Nucleus accumbens (tissue), 56 donors: ENCODE results near the gene LY86.

Experiments used
- DNase-seq, 56 donors: peaks; one replicate each; lab custom pipeline; 2025; lab: John Stamatoyannopoulos, UW

LY86 gene

DNA sequence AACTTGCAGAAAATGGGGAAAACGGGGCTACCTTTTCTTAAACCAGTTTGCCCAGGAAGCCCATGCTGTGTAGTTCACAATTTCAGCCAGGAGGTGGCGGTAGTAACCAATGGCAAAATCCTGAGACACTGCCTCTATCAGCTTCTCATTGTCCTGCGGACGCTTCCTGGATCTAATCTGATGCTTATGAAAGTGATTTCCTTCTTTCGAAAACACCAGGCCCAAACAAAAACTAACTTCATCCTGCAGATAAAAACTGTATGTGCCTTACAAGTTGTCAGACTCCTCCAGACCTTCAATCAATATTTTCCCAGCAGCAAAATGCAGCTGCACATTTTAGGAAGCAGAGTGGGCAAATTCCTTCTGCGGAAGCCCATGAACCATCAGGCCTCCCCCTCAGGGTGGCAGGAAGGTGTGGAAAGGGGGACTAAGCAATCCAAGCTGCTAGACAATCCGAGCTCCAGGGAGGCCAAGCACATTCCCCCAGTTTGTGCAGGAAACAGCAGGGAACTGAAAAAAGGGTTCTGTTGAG lies 88.5 kb downstream of the LY86 start:
- peak in 48 of 56 donors; percentile 7 to 87 (median 50) for DNase-seq

DNA sequence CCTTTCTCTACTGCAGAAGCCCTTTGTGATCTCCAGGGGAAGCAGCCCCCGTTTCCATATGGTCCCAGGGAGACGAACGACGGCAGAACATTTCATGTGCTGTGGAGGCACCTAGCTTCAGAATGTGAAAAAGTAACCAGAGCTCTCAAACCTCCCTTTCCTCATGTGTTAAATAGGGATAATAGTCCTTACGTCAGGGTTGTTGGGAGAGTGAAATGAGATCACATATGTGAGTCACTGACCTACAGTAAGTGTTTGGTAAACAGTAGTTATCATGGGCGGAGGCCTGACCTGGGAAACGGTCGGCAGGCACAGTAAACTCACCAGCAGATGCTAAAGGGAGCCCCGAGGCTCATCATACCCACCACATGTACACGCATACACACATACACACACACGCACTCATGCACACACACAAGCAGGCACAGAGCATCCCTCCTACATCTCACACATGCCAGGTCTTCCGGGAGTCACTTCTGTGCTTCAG lies 89.7 kb downstream of the LY86 start:
- DNase-seq = no peak

DNA sequence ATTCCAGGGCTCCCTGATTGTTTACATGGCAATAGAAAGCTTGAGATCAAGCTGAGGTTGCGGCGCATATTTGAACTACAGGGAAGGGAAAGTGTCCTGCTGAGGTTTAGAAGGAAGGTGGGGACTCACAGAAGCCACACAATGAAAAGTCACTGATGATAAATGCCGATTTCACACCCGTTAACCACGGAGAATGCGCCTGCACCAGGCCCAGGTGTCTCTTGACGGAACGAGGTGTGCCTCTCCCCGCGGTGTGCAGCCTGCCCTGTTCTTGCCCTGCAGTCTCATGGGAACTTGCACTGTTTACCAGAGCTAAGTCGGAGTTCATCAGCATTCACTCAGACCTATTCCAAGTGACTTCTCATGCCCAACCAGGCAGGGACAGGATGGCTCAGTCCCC lies 90.3 kb downstream of the LY86 start:
- DNase-seq = no peak

DNA sequence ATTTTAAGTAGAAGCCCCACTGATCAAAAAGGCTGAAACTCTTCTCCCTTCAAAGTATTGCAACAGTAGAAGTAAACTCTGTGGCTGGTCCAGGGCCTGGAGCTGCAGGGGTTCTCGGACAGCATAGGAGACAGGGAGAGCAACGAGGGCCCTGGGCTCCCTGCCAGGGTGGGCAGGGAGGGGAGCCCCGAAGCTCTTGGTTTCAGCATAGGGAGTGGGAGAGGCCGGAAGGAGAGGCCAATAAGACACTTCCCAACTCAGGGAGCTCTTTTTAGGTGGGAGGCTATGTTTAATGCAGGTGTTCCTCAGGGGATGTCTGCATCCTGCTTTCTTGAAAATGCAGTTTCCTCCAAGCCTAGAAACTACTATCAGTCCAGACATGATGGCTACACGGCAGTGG lies 91.1 kb downstream of the LY86 start:
- DNase-seq = no peak

DNA sequence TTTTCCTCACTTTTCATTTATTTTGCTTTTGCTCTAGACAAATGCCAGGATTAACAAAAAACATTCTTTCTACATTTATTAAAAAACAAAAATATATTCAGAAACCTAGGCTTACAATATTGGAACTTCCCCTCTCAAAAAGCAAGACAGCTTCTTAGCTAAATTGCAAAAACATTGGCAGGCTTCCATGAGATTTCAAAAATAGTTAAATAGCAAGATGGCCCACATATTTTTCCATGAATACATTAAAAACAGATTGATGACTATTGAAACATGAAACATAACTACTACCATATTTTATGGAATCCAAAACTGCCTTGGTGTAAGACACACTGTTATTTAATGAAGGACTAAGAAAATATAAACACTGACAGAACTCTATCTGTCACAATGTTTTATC lies 92.0 kb downstream of the LY86 start:
- DNase-seq = no peak

DNA sequence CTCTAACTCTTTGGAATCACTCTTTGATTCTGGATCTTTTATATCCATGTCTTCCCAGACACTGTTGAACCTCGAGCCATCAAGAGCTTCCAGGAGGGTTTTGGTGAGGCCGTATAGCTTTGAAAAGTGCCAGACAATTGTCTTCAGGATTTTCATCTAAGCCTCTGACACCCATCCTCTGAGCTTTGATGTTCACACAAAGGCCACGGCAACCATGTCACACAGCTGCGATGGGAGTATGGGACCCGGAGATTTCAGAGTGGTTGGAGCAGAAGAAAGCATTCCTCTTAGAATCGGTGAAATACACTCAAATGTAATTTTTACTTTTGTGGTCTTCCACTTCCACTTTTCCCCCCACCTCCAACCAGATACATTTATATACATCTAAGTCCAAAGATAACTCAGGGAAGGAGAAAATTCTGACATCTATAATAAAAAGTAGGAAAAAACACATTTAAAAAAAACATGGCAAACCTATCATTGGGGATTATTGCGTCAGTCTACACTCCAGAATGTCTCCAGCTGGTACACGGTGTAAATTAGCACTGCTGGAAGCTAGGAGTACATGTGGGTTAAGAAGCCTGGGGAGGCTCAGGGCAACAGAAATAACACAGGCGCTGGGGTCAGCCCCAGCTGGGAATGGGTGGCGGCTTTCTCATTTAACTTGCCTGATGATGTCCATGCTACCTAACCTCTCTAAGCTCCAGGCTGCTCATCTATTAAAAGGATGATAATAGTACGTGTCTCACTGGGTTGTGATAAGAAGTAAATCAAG lies 92.7 kb downstream of the LY86 start:
- DNase-seq = no peak

DNA sequence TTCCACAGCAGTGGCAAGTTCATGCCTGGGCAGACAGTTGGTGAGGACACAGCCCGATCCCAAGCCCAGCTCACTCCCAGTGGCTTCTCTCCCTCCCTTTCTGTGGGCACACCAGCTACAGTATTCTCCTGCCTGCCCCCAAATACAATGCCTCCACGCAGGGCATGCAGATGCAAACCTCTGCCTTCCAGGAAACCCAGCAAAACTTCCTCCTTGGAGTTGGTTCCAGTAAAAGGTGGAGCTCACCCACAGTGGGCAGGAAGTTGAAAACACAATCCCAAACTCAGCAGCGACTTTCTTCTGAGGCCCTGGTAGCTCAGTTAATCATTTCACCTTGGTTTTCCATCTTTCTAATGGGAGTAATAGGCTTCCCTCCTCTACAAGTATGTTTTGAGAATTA lies 93.7 kb downstream of the LY86 start:
- DNase-seq = no peak

DNA sequence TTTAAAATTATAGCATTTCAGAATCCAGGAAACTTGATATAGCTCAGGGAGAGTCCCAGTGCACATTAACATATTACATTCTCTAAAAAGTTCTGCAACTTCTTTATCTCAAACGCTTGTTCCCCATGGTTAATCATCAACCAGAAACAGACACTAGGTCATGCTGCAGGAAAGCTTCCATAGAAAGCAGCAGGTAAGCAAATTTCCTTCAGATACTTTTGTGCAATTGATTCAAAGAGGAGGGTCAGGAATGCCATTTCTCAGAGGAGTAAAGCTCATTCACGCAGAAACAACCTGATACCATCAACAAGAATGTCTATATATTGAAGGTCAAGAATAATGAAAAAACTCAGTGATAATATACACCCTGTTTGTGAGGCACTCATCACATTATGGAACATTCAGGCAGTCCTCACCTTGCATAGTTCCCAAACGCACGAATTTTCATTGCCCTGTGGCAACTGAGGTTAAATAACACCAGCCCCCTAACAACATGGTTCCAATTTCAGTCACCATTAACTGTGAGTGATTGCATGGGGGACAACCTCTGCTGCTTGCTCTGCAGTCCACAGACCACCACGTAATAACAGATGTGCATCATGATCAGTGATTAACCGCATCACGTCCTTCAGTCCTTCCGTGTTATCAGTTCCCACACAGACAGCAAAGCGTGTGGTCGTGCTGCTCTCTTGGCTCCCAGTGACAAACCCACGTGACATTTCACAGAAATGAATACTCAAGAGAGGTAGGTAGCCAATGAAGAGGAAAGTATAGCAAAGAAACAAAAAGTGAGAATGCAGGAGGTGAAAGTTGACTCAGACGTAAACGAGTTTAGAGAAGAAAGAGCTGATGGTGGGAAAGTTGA lies 95.7 kb downstream of the LY86 start:
- DNase-seq = no peak

DNA sequence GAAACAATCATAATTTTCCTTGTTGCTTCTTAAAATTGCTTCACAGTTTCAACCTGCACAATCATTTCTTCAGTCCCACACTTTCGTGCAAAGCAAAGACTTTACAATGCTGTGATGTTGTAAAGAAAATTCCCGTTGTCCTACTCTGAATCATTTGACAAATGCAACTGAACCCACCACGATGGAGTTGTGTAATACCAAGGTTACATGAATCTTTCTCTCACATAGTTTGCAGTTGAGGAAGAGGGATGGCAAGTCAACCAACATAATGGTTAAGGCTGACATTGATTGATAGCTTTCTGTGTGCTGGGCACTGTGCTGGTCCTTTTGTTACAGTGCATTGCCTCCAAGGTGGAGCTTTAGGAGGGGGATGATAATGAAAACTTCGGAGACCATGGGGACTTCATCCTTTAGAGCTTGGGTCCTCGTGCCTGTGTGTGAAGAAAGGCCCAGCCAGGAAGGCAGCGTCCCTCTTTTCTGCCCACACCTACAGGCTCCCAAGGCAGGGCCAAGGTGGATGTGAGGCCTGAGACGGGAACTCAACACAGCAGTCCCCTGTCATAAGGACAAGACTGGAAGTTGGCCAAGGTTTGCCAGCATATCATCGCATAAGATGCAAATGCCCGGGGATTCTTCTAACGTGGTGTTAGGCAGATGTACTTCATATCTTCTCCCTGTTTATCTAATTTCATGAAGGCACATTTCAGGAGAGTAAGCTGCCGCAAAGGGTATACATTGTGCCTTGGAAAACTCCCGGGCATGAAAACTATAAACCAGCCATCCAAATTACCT lies 96.9 kb downstream of the LY86 start:
- DNase-seq = no peak

DNA sequence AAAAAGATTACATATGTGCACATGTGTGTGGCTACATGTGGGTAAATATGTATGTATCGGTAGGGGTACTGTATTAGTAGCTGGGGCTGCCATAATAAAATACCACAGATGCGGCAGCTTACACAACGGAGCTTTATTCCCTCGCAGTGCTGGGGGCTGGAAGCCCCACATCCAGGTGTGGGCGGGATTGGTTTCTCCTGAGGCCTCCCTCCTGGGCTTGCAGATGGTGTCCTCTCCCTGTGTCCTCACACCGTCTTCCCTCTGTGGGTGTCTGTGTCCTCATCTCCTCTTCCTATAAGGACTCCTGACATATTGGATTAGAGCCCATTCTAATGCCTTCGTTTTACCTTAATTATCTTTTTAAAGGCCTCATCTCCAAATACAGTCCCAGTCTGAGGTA lies 97.7 kb downstream of the LY86 start:
- no peak for DNase-seq

DNA sequence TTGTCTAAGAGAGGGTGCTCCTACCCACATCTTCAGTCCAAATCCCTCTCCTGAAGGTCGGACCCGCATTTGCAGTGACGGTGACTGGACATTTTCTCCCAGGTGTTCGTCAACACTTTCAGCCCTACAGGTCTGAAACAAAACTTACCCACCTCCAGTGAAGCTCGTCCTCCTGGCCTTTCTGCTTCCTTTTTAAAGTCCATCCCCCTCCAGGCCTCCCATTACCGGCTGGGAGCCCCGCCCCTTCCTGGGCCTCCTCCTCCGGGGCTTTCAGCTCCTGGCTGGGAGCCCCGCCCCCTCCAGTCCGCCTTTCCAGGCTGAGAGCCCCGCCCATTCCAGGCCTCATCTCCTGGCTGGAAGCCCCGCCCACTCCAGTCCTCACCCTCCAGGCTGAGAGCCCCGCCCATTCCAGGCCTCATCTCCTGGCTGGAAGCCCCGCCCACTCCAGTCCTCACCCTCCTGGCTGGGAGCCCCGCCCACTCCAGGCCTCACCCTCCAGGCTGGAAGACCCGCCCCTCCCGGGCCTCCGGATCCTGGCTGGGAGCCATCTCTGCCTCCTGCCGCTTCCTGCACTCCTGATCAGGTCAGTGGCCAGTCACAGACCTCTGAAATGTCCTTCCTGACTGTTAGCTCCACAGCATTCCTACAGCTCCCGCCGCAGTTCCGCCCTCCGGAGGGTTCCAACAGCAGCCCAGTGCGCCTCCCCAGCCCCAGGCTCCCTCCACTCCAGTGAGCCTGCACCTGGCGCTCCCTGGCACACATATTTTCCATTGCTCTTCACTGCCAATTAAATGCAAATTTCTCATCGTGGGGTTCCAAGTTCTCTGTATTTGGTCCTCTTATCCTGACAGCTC lies 98.5 kb downstream of the LY86 start:
- DNase-seq = peak in 18 of 56 donors; percentile 5 to 63 (median 23)

DNA sequence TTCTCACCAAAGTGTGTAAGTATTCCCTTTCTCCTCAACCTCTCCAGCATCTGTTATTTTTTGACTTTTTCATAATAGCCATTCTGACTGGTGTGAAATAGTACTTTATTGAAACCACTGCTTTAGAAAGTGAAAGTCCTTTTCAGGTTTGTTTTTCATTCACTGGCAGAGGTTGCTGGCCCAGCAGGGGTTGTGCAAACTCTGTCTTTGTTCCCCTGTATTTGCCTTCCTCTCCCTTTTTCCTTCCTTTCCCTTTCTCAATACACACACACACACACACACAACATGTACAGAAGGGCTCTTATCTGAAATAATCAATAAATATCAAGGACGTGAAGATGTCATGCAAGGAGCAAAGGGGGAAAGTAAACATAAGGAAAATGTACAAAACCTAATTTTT lies 99.8 kb downstream of the LY86 start:
- DNase-seq = no peak

DNA sequence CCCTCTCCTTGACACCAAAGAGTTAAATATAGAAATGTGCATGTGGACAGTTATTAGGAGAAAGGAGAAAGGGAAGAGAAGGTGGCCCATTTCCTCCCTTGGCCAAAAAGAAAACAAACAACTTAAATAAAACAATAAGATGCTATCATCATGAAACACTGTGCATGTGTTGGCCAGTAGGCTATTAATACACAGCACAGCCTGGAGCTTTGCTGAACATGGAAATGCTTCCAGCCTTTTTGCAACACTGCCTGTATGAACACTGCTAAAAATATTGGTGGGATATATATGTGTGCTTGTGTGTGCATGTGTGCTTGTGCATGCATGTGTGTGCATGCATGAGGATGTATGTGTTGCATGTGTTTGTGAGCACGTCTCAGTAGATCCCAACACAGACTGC lies 100.4 kb downstream of the LY86 start:
- DNase-seq = no peak

DNA sequence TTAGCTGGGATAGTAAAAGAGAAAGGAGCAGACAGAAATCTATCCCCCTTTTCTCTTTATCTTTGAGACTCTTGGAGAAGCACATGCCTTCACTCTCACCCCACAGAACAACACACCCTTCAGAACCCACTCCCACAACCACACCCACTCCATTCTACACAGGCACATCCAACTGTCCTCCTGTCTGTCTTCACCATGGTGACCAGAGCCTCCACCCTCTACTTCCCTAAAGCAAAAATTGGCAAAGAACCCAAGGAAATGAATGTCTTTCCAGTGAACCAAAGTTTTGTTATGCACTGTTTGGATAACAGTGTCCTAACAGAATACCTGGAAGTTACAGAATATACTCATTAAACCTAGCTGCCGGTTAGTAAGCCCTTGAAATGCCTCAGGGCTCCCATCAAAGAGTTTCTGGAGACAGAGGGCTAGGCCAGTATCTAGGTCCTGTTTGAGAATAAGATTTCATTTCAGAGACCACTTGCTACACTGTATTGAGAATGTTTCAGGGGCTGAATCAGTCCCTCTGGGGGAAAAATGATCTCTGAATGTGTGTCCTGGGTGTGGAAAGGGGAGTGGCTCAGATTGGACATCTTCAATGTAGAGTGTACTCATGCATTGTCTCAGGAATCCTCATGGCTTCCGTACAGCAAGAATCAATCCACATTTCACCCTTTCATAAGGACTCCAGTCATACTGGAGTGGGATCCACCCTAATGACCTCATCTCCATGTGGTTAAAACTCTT lies 101.1 kb downstream of the LY86 start:
- DNase-seq = no peak

DNA sequence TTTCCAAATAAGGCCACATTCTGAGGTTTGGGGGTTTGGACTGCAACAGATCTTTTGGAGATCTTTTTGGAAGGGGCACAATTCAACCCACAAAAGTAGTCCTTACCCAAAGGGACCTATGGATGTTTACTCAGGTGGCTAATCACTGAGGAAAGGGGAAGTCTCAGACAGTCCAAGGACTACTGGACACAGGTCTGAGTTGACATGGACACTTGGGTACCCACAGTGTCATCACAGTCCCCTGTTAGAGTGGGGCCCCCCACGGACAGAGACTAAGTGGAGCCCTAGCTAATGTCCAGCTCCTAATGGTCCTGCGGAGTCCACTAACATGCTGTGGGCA lies 101.6 kb downstream of the LY86 start:
- no peak for DNase-seq

DNA sequence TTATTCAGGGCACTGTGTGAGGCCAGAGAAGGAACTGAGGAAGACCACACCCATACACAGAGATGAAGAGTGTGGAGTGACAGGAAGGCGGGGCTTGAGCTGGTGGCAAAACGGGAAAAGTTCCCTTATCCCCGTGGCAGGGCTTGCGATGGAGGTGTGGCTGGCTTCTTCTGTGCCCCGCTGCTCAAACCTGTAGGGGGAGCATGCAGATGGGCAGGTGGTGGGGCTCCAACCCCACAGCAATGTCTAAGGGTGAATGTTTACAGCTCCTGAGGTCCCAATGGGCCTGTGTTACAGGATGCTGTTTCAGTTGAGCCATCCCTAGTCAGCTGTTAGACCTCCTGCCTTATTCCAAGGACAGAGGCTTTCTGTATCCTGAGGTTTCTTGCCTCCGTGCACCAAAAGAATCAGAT lies 105.9 kb downstream of the LY86 start:
- no peak for DNase-seq

DNA sequence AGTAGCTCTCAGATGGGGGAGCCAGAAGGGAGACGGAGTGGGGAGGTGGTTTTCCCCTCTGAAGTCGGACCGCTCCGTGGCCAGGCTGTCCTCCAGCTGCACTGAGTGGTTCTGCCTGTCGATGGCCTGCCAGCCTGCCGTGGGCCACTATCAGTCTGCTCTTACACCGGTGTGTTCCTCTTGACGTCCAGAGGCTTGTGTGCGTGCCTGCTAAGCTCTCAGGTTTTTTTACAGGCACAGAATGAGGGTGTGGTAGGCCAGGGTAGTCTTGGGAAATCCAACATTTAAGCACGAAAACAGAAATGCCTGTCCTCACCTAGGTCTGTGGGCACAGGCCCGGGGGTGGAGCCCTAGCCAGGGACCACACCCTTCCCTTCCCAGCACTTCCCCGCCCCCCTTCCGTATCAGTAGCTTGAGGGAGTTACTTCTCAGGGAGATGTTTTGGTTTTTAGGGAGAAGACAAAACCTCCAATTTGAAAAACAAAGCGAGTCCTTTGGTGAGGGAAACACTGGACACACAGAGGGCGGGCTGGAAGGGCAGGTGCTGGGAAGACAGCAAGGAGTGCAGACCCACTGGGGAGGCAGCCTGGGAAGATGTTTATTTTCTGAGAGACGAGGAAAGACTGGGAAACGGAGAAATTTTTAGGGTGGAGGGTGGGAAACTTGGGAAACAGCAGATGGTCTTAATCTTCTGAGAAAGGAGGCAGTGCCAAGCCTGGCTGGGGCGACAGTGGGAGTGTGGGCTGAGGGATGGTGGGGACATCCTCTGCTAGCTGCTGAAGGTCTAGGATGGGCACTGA lies 106.5 kb downstream of the LY86 start:
- no peak for DNase-seq

DNA sequence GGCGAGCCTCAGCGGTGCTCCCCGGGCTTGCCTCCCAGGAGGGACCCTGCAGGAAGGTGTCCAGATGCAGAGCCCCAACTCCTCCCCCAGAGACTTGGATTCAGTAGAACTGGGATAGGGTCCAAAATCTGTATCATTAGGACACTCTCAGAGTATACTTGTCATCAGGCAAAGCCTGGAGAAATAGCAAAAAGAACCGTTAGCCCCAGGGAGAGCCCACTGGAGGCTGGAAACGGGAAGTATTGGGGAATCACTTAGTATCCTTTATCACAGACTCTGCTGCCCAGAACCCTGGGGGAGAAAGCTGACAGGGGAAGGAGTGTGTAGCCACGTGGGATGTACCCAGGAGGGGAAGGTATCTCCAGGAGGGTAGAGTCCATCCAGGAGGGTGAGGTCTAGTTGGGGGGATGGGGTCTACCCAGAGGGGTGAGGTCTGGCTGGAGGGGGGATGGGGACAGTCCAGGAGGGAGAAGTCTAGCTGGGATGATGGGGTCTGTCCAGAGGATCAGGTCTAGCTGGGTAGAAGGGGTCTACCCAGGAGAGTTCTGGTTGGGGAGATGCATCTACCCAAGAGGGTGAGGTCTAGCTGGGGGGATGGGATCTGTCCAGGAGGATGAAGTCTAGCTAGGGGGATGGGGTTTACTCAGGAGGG lies 107.2 kb downstream of the LY86 start:
- DNase-seq = no peak
